GM12865 (cell line): ENCODE results near the gene WSB1.

Source experiments
- DNase-seq: peaks from one replicate; pipeline ENCODE4 v3.0.0; 2010; ENCODE audit warnings: low read depth
- H3K4me3 ChIP-seq: 2 replicates; pipeline ENCODE4 v1.5.1; 2011; ENCODE audit warnings: mild to moderate bottlenecking, low read depth, low read length, control low read depth
- CTCF ChIP-seq: IDR thresholded peaks from 2 replicates; pipeline ENCODE4 v1.5.1; 2011; ENCODE audit warnings: low read length, control low read depth, low read depth, inconsistent platforms; ENCODE audit not compliant: insufficient read depth; ENCODE audit errors: missing control alignments

WSB1 gene

GRCh38 chr17:27329146-27329805 lies 35.4 kb downstream of the WSB1 start:
- TF ChIP-seq CTCF, result no peak
- H3K4me3 ChIP-seq, result no peak overlapping the region
- DNase-seq, result no peak

- H3K4me3 ChIP-seq, result no peak overlapping the region
- TF ChIP-seq CTCF, result no peak
- DNase-seq, result no peak
Observed at GRCh38 chr17:27332047-27332393, 38.1 kb downstream of the WSB1 start.

GRCh38 chr17:27332485-27333409 lies 38.8 kb downstream of the WSB1 start:
- peak; percentile 73 for TF ChIP-seq CTCF
- DNase-seq, result peak; percentile 95
- H3K4me3 ChIP-seq, result peak overlapping the region; percentile 64

GRCh38 chr17:27333410-27333980 lies 39.6 kb downstream of the WSB1 start:
- no peak for TF ChIP-seq CTCF
- peak overlapping the region; percentile 64 for H3K4me3 ChIP-seq
- DNase-seq, result peak; percentile 22

GRCh38 chr17:27336184-27336583 lies 42.3 kb downstream of the WSB1 start:
- no peak for TF ChIP-seq CTCF
- DNase-seq, result no peak
- no peak overlapping the region for H3K4me3 ChIP-seq

- no peak for TF ChIP-seq CTCF
- H3K4me3 ChIP-seq, result peak overlapping the region; percentile 37
- DNase-seq, result peak; percentile 82
Observed at GRCh38 chr17:27338536-27338985, 44.6 kb downstream of the WSB1 start.
